Keratinocyte (primary cell): Measurements from ENCODE around the gene CYB5R4.

Source experiments
- CTCF ChIP-seq, 3 experiments: IDR thresholded peaks in 1 of 3; conservative IDR thresholded peaks in 1 of 3; optimal IDR thresholded peaks in 1 of 3; 2 replicates in 2 of 3; 3 replicates in 1 of 3; pipeline versions ENCODE3 to v1.5.1; 2011; ENCODE audit warnings: low read length in 3 of 3, mild to moderate bottlenecking in 3 of 3, moderate library complexity in 2 of 3, control low read depth in 1 of 3, inconsistent platforms in 1 of 3; ENCODE audit not compliant: insufficient read depth in 2 of 3; ENCODE audit errors: extremely low read depth in 1 of 3
- EZH2 ChIP-seq: IDR thresholded peaks from one replicate; pipeline ENCODE4 v1.6.1; 2012; ENCODE audit warnings: inconsistent platforms, mild to moderate bottlenecking, low read length, moderate library complexity

GRCh38 chr6:83846291-83846690 lies 13.2 kb upstream of the CYB5R4 start:
- TF ChIP-seq CTCF (optimal IDR thresholded peaks at IDR 0.05 in 1 of 3, IDR thresholded peaks at IDR 0.05 in 1 of 3, conservative IDR thresholded peaks at IDR 0.05 in 1 of 3; ENCODE audit: extremely low read depth in 1 of 3, insufficient read depth in 2 of 3, low read length in 3 of 3) (no peak), EZH2 (no peak)
